PFSK-1 (cell line): Measurements from ENCODE around the gene TMEM119.

Experiments
- POLR2AphosphoS5 ChIP-seq: IDR thresholded peaks from 2 replicates; pipeline ENCODE4 v1.6.1; 2012; ENCODE audit warnings: low read depth, mild to moderate bottlenecking, control low read depth, low read length, moderate library complexity
- SIN3A ChIP-seq: IDR thresholded peaks from 2 replicates; pipeline ENCODE4 v1.6.1; 2012; ENCODE audit warnings: mild to moderate bottlenecking, low read length, moderate library complexity, borderline replicate concordance; ENCODE audit not compliant: insufficient read depth
- TAF1 ChIP-seq: IDR thresholded peaks from 2 replicates; pipeline ENCODE4 v1.6.1; 2012; ENCODE audit warnings: low read length, control low read depth, borderline replicate concordance; ENCODE audit not compliant: insufficient read depth
- TF ChIP-seq, protein P1 (sequence below), 2 experiments: IDR thresholded peaks; 2 replicates each; pipeline versions ENCODE4 v1.6.1 to v1.8.0; 2011 to 2012; ENCODE audit warnings: low read depth in 2 of 2, low read length in 2 of 2, control low read depth in 1 of 2, inconsistent platforms in 1 of 2, mild to moderate bottlenecking in 1 of 2, moderate library complexity in 1 of 2; ENCODE audit not compliant: insufficient read depth in 1 of 2

DNA sequence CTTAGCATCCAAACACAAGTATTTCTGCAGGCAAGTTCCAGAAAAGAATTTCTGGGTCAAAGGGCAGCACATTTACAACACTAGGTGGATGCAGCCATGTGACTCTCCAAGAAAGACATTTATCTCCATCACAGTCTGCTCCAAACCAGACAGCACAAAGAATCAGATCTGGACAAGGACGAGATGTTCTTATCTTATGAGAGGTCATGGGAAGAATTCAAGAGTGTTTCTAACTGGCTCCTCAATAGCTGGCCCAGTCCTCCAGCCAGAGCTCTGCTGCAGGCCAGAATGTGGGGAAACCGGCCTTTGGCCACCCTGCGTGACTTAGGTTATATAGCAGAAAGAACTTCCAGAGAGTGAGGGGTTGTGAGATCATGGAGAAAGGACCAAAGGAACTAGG is 17.4 kb downstream of the TMEM119 start:
- TF ChIP-seq TAF1 (no peak), POLR2AphosphoS5 (no peak), SIN3A (no peak)
- TF ChIP-seq, protein P1, sequence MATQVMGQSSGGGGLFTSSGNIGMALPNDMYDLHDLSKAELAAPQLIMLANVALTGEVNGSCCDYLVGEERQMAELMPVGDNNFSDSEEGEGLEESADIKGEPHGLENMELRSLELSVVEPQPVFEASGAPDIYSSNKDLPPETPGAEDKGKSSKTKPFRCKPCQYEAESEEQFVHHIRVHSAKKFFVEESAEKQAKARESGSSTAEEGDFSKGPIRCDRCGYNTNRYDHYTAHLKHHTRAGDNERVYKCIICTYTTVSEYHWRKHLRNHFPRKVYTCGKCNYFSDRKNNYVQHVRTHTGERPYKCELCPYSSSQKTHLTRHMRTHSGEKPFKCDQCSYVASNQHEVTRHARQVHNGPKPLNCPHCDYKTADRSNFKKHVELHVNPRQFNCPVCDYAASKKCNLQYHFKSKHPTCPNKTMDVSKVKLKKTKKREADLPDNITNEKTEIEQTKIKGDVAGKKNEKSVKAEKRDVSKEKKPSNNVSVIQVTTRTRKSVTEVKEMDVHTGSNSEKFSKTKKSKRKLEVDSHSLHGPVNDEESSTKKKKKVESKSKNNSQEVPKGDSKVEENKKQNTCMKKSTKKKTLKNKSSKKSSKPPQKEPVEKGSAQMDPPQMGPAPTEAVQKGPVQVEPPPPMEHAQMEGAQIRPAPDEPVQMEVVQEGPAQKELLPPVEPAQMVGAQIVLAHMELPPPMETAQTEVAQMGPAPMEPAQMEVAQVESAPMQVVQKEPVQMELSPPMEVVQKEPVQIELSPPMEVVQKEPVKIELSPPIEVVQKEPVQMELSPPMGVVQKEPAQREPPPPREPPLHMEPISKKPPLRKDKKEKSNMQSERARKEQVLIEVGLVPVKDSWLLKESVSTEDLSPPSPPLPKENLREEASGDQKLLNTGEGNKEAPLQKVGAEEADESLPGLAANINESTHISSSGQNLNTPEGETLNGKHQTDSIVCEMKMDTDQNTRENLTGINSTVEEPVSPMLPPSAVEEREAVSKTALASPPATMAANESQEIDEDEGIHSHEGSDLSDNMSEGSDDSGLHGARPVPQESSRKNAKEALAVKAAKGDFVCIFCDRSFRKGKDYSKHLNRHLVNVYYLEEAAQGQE (IDR thresholded peaks at IDR 0.05; ENCODE audit: insufficient read depth in 1 of 2, low read depth in 2 of 2, low read length in 2 of 2) = no peak
